Measurements from ENCODE around the gene EARS2.

DNA sequence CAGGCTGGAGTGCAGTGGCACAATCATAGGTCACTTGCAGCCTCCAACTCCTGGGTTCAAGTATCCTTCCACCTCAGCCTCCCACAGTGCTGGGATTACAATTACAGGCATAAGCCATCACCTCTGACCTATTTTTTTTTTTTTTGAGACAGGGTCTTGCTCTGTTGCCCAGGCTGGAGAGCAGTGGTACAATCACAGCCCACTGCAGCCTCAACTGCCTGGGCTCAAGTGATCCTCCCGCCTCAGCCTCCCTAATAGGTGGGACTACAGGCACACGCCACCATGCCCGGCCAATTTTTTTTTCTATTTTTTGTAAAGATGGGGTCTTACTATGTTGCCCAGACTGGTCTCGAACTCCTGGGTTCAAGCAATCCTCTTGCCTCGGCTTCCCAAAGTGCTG is 41.3 kb downstream of the EARS2 start:
- TF ChIP-seq EZH2 (optimal IDR thresholded peaks at IDR 0.05; ENCODE audit: low read depth, low read length) (no peak), CTCF (IDR thresholded peaks at IDR 0.05; ENCODE audit: low read length) (no peak)
